Head of caudate nucleus (tissue), 42 donors: ENCODE results near the gene PAPPA.

Experiments used
- DNase-seq, 42 donors: peaks; one replicate each; pipeline versions ENCODE4 v3.0.0 to v3.0.0-alpha.2; 2020 to 2021; ENCODE audit warnings: mixed read lengths in 7 of 42
- intact Hi-C: fragments of 100-400 bp; cut with DNase I; formaldehyde crosslinking; loops from one replicate; pipeline ENCODE4 v1.15.0; 2022

PAPPA gene

GRCh38 chr9:116358251-116358650 lies 204.7 kb downstream of the PAPPA start:
- intact Hi-C loops: no loop called here
- no peak for DNase-seq

GRCh38 chr9:116360016-116360415 lies 206.4 kb downstream of the PAPPA start:
- intact Hi-C loops: no loop called here
- DNase-seq: no peak

GRCh38 chr9:116360989-116361388 lies 207.4 kb downstream of the PAPPA start:
- DNase-seq: no peak
- intact Hi-C loops: no loop called here

GRCh38 chr9:116361547-116361946 lies 208.0 kb downstream of the PAPPA start:
- DNase-seq: peak in 4 of 42 donors; percentile 4 to 50 (median 19)
- intact Hi-C loops: no loop called here

GRCh38 chr9:116362493-116362892 lies 208.9 kb downstream of the PAPPA start:
- DNase-seq: no peak
- intact Hi-C loops: no loop called here

GRCh38 chr9:116365056-116365471 lies 211.5 kb downstream of the PAPPA start:
- DNase-seq: peak in 33 of 42 donors; percentile 10 to 74 (median 31)
- intact Hi-C loops: no loop called here

- no peak for DNase-seq
- intact Hi-C loops: no loop called here
These were observed 212.7 kb downstream of the PAPPA start for GRCh38 chr9:116366241-116366640.

- intact Hi-C loops: no loop called here
- DNase-seq: no peak
These were observed 215.1 kb downstream of the PAPPA start for GRCh38 chr9:116368680-116369079.

- no peak for DNase-seq
- intact Hi-C loops: no loop called here
These were observed 216.1 kb downstream of the PAPPA start for GRCh38 chr9:116369706-116370105.

- intact Hi-C loops: no loop called here
- no peak for DNase-seq
These were observed 217.0 kb downstream of the PAPPA start for GRCh38 chr9:116370556-116370955.

GRCh38 chr9:116372081-116372673 lies 218.6 kb downstream of the PAPPA start:
- DNase-seq: no peak

GRCh38 chr9:116372786-116373185 lies 219.2 kb downstream of the PAPPA start:
- intact Hi-C loops: no loop called here
- no peak for DNase-seq

More at GRCh38 chr9:116372081-116372673, 218.6 kb downstream of the PAPPA start:
- intact Hi-C loops: no loop called here

- intact Hi-C loops: no loop called here
These were observed 223.7 kb downstream of the PAPPA start for GRCh38 chr9:116377179-116377798.

GRCh38 chr9:116378873-116379272 lies 225.3 kb downstream of the PAPPA start:
- DNase-seq: no peak
- intact Hi-C loops: no loop called here

More at GRCh38 chr9:116377179-116377798, 223.7 kb downstream of the PAPPA start:
- no peak for DNase-seq

- peak in 1 of 42 donors; percentile 25 for DNase-seq
- intact Hi-C loops: no loop called here
These were observed 226.2 kb downstream of the PAPPA start for GRCh38 chr9:116379821-116380220.

- no peak for DNase-seq
- intact Hi-C loops: no loop called here
These were observed 227.0 kb downstream of the PAPPA start for GRCh38 chr9:116380496-116380995.

- intact Hi-C loops: no loop called here
- no peak for DNase-seq
These were observed 227.8 kb downstream of the PAPPA start for GRCh38 chr9:116381350-116381749.

GRCh38 chr9:116382053-116382452 lies 228.5 kb downstream of the PAPPA start:
- intact Hi-C loops: no loop called here
- DNase-seq: no peak

GRCh38 chr9:116383133-116383532 lies 229.5 kb downstream of the PAPPA start:
- DNase-seq: no peak
- intact Hi-C loops: no loop called here

- no peak for DNase-seq
- intact Hi-C loops: no loop called here
These were observed 230.3 kb downstream of the PAPPA start for GRCh38 chr9:116383936-116384335.
